MM.1S (cell line): ENCODE data around the gene CEBPE.

Experiments used
- CTCF ChIP-seq: fragments of 300-600 bp; sonication (generic); IDR thresholded peaks from 2 replicates; pipeline ENCODE4 v1.5.1; 2016; ENCODE audit warnings: antibody characterized with exemption, low read length, mixed read lengths
- EZH2 ChIP-seq: fragments of 300-600 bp; sonication (generic); optimal IDR thresholded peaks from 2 replicates; pipeline ENCODE3; 2017; ENCODE audit warnings: low read depth, mild to moderate bottlenecking, antibody characterized with exemption, low read length, mixed read lengths

- TF ChIP-seq CTCF: no peak
- no peak for TF ChIP-seq EZH2
These were observed 18.2 kb upstream of the CEBPE start for GRCh38 chr14:23137192-23137812.
